ENCODE results near the gene INHBC.
"Not testable (repeated sequence)": the region's sequence is repeated elsewhere in the genome, so short reads cannot be mapped to it uniquely, and the experiment has no call there.

Gene INHBC

GRCh38 chr12:57428965-57429364 is 5.6 kb upstream of the INHBC start:
- no peak overlapping the region for H3K27ac ChIP-seq
- DNase-seq (ENCODE audit: low read depth, low spot score): no peak

- peak overlapping the region; percentile 85 for H3K27ac ChIP-seq
- DNase-seq (ENCODE audit: low read depth, low spot score): no peak
Measured at GRCh38 chr12:57429473-57430111, 5.0 kb upstream of the INHBC start.

GRCh38 chr12:57430112-57430930 is 4.3 kb upstream of the INHBC start:
- peak overlapping the region; percentile 85 for H3K27ac ChIP-seq
- no peak for DNase-seq (ENCODE audit: low read depth, low spot score)

GRCh38 chr12:57430931-57431566 is 3.5 kb upstream of the INHBC start, which contains the start of gene R3HDM2:
Gene R3HDM2 (minus strand): TSS chr12:57431043. CDS start chr12:57310428, 120,615 bp downstream.
- peak; percentile 62 for DNase-seq (ENCODE audit: low read depth, low spot score)
- H3K27ac ChIP-seq: peak within 1 kb of the TSS; percentile 85

- DNase-seq (ENCODE audit: low read depth, low spot score): no peak
- peak overlapping the region; percentile 85 for H3K27ac ChIP-seq
Measured at GRCh38 chr12:57431654-57432188, 2.9 kb upstream of the INHBC start.

GRCh38 chr12:57433370-57433769 is 1.2 kb upstream of the INHBC start:
- no peak overlapping the region for H3K27ac ChIP-seq

GRCh38 chr12:57435293-57435692 is 709 bp downstream of the INHBC start:
- H3K27ac ChIP-seq: no peak overlapping the region
- no peak for DNase-seq (ENCODE audit: low read depth, low spot score)

More at GRCh38 chr12:57433370-57433769, 1.2 kb upstream of the INHBC start:
- DNase-seq (ENCODE audit: low read depth, low spot score): no peak

GRCh38 chr12:57438400-57438799 is 3.8 kb downstream of the INHBC start:
- H3K27ac ChIP-seq: no peak overlapping the region
- no peak for DNase-seq (ENCODE audit: low read depth, low spot score)

- DNase-seq (ENCODE audit: low read depth, low spot score): no peak
- no peak overlapping the region for H3K27ac ChIP-seq
Measured at GRCh38 chr12:57439762-57440266, 5.2 kb downstream of the INHBC start.

GRCh38 chr12:57441393-57441792 is 6.8 kb downstream of the INHBC start:
- H3K27ac ChIP-seq; DNase-seq (ENCODE audit: low read depth, low spot score): not testable (repeated sequence)

- no peak for DNase-seq (ENCODE audit: low read depth, low spot score)
- H3K27ac ChIP-seq: no peak overlapping the region
Measured at GRCh38 chr12:57441846-57442427, 7.4 kb downstream of the INHBC start.

GRCh38 chr12:57444337-57444736 is 9.8 kb downstream of the INHBC start:
- DNase-seq (ENCODE audit: low read depth, low spot score): not testable (repeated sequence)

GRCh38 chr12:57444744-57445143 is 10.2 kb downstream of the INHBC start:
- H3K27ac ChIP-seq: no peak overlapping the region
- DNase-seq (ENCODE audit: low read depth, low spot score): no peak

More at GRCh38 chr12:57444337-57444736, 9.8 kb downstream of the INHBC start:
- H3K27ac ChIP-seq: not testable (repeated sequence)

- no peak overlapping the region for H3K27ac ChIP-seq
- no peak for DNase-seq (ENCODE audit: low read depth, low spot score)
Measured at GRCh38 chr12:57446292-57446960, 11.8 kb downstream of the INHBC start.

GRCh38 chr12:57448669-57449068 is 14.1 kb downstream of the INHBC start:
- no peak overlapping the region for H3K27ac ChIP-seq

GRCh38 chr12:57449375-57449774 is 14.8 kb downstream of the INHBC start:
- no peak for DNase-seq (ENCODE audit: low read depth, low spot score)
- H3K27ac ChIP-seq: no peak overlapping the region

More at GRCh38 chr12:57448669-57449068, 14.1 kb downstream of the INHBC start:
- DNase-seq (ENCODE audit: low read depth, low spot score): no peak

GRCh38 chr12:57450057-57450456 is 15.5 kb downstream of the INHBC start:
- no peak overlapping the region for H3K27ac ChIP-seq
- DNase-seq (ENCODE audit: low read depth, low spot score): no peak

- H3K27ac ChIP-seq: no peak overlapping the region
- DNase-seq (ENCODE audit: low read depth, low spot score): no peak
Measured at GRCh38 chr12:57451233-57451778, 16.7 kb downstream of the INHBC start.

All from epithelial cell of prostate (primary cell).